ENCODE data around the gene TLE3. TPM values are rescaled to one million over a fixed set of nuclear protein-coding genes. Genes with fewer than 3 reads are reported as not detected.

Gene TLE3
- total RNA-seq, 2 experiments from 2014 or later, result 48.8 to 53.5 TPM

DNA sequence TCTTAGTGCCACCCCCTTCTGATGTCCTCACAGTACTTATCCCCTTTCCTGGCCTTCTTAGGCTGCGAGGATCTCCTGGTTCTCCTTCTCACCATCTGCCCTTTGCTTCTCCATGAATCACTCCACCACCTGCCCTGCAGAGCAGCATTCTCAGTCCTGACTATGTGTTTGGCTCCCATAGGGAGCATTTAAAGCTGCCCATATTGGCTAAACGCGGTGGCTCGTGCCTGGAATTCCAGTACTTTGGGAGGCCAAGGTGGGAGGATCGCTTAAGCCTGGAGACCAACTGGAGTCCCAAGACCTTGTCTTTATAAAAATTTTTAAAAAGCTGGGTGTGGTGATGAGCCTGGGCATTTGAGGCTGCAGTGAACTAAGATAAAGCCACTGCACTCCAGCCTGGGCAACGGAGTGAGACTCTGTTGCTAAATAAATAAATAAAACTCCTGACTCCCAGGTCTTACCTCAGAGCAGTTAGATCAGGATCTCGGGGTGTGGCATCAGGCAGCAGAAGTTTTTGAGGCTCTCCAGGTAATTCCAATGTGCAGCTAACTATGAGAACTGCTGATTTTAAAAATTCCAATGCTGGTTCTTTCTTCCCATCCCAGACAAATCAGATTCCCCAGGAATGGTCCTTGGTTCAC is 36.2 kb upstream of the TLE3 start:
- CTCF ChIA-PET, result no interaction called here
- ATAC-seq, result no peak
- Mint-ChIP-seq H3K4me3 (no peak overlapping the region), H3K27me3 (peaks cover 28% of the 10 kb centered on the region), H3K4me1 (no peaks in the 10 kb centered on the region), H3K27ac (no peak overlapping the region), H3K9me3 (ENCODE audit: low read depth) (no peaks in the 10 kb centered on the region), H3K36me3 (no peaks in the 10 kb centered on the region)
- no peak for DNase-seq

- peaks cover 27% of the 10 kb centered on the region for H3K27me3 Mint-ChIP-seq
- H3K9me3 Mint-ChIP-seq (ENCODE audit: low read depth), result no peaks in the 10 kb centered on the region
- H3K36me3 Mint-ChIP-seq, result no peaks in the 10 kb centered on the region
- ATAC-seq (no peak), DNase-seq (no peak)
- H3K4me1 Mint-ChIP-seq, result no peaks in the 10 kb centered on the region
- no peak overlapping the region for H3K27ac Mint-ChIP-seq
- CTCF ChIA-PET, result no interaction called here
- no peak overlapping the region for H3K4me3 Mint-ChIP-seq
Measured at GRCh38 chr15:70133296-70133695, 35.6 kb upstream of the TLE3 start.

GRCh38 chr15:70132571-70132970 is 34.9 kb upstream of the TLE3 start:
- Mint-ChIP-seq H3K4me1 (no peaks in the 10 kb centered on the region), H3K27ac (no peak overlapping the region), H3K9me3 (ENCODE audit: low read depth) (no peaks in the 10 kb centered on the region), H3K27me3 (peaks cover 32% of the 10 kb centered on the region), H3K36me3 (no peaks in the 10 kb centered on the region), H3K4me3 (no peak overlapping the region)
- CTCF ChIA-PET, result no interaction called here
- ATAC-seq (no peak), DNase-seq (no peak)

DNA sequence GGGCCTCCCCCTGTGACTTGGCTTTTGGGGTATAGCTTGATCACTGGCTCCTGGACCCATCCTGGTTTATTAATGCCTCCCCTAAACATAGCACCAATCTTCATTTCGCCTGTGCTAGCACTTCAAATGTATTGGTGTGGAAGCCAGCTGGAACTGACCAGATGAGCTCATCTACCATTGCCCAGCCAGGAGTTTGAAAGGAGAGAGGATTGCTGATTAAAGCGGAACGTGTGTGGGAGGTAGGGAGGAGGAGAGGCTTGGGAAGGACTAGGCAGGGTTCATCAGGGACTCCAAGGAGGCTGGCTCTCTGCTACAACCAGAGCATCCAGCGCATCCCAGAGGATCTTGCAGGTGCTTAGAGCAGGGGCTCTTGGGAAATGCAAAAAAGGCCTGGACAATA is 34.4 kb upstream of the TLE3 start:
- no peak overlapping the region for H3K4me3 Mint-ChIP-seq
- ATAC-seq, result no peak
- no peaks in the 10 kb centered on the region for H3K36me3 Mint-ChIP-seq
- DNase-seq, result no peak
- no peaks in the 10 kb centered on the region for H3K9me3 Mint-ChIP-seq (ENCODE audit: low read depth)
- CTCF ChIA-PET, result no interaction called here
- H3K27ac Mint-ChIP-seq, result no peak overlapping the region
- H3K27me3 Mint-ChIP-seq, result peaks cover 34% of the 10 kb centered on the region
- H3K4me1 Mint-ChIP-seq, result no peaks in the 10 kb centered on the region

DNA sequence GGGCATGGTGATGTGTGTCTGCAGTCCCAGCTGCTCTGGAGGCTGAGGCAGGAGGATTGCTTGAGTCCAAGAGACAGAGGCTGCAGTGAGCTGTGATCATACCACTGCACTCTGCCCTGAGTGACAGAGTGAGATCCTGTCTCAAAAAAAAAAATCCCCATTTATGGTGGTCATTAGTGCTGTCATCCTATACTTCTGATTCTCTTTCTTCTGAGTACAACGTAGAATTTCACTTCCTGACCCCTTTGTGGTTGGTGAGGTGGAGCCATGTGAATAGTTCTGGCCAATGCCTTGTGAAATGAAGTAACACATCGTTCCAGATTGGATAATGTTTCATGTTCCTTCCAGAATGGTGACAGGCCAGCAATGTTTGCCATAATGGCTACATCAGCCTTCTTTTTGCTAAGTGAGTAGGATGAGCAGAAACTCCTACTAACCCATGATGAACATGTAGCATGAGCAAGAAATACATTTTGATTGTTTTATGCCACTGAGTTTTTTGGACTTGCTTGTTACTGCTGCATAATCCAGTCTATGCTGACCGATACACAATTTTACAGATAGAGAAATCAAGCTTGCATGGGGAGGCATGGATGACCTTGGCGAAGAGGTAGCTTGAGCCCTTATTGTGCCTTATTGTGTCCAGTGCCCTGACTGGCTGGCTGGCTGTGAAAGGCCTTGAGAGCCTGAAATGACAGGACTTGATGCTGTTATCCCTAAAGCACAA is 30.9 kb upstream of the TLE3 start:
- Mint-ChIP-seq H3K36me3 (no peaks in the 10 kb centered on the region), H3K4me1 (no peaks in the 10 kb centered on the region), H3K4me3 (no peak overlapping the region), H3K27ac (no peak overlapping the region), H3K9me3 (ENCODE audit: low read depth) (no peaks in the 10 kb centered on the region), H3K27me3 (peaks cover 43% of the 10 kb centered on the region)
- DNase-seq (no peak), ATAC-seq (no peak)
- CTCF ChIA-PET, result interaction anchor here (1.8 kb wide), 1 partner anchor 38 kb away, joined by 4 read pairs; no protein-coding TSS in a partner anchor

DNA sequence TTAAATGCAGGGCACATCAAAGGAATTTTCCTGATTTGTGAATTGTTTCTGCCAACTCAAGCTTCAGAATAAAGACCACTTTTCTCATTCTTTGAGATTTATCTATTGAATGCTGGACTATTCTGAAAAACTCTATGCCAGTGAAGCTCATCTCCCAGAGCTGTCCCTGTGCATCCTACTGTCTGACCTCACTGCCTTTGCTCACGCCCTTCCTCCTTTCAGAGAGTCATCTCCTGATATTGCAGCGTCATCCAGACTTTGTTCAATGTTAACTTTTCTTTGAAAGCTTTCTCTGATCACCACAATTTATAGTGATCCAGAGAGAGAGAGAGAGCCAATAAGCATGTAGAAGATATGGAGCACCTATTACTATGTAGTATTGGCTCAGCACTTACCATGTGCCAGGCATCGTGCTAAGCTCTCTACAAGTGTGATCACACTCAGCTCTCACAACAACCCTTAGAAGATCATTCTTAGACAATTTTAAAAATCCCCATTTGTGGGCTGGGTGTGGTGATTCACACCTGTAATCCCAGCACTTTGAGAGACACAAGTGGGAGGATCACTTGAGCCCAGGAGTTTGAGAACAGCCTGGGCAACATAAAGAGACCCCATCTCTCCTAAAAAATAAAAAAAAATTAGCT is 30.2 kb upstream of the TLE3 start:
- H3K27me3 Mint-ChIP-seq, result peaks cover 38% of the 10 kb centered on the region
- DNase-seq (no peak), ATAC-seq (no peak)
- no peak overlapping the region for H3K27ac Mint-ChIP-seq
- H3K4me1 Mint-ChIP-seq, result no peaks in the 10 kb centered on the region
- CTCF ChIA-PET, result interaction anchor here (1.8 kb wide), 1 partner anchor 37 kb away, joined by 4 read pairs; no protein-coding TSS in a partner anchor
- H3K4me3 Mint-ChIP-seq, result no peak overlapping the region
- H3K9me3 Mint-ChIP-seq (ENCODE audit: low read depth), result no peaks in the 10 kb centered on the region
- H3K36me3 Mint-ChIP-seq, result no peaks in the 10 kb centered on the region

DNA sequence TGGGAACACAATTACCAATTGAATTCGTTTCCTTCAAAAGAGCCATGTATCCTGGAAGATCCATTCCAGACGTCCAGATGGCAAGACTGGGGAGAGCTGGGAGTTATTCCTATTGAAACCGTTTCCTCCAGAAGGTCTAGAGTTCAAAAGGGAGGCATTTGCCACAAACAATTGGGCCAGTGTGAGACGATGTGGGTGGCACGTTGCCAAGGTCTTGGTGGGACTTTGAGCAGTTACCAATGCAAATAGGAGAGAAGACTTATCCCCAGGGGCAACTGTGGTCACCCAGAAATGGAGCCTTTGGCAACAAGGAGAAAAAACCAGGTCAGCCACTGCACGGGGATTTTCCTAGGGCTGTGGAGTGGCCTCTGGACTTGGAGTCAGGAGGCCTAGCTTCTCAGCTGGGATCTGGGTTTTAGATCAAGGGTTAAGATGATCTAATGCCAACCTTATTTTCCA is 29.6 kb upstream of the TLE3 start:
- ATAC-seq (no peak), DNase-seq (no peak)
- H3K27ac Mint-ChIP-seq, result no peak overlapping the region
- no peaks in the 10 kb centered on the region for H3K9me3 Mint-ChIP-seq (ENCODE audit: low read depth)
- H3K4me3 Mint-ChIP-seq, result no peak overlapping the region
- H3K4me1 Mint-ChIP-seq, result no peaks in the 10 kb centered on the region
- no peaks in the 10 kb centered on the region for H3K36me3 Mint-ChIP-seq
- CTCF ChIA-PET, result no interaction called here
- H3K27me3 Mint-ChIP-seq, result peaks cover 39% of the 10 kb centered on the region

GRCh38 chr15:70126362-70126761 is 28.6 kb upstream of the TLE3 start:
- Mint-ChIP-seq H3K36me3 (no peaks in the 10 kb centered on the region), H3K27ac (no peak overlapping the region), H3K9me3 (ENCODE audit: low read depth) (no peaks in the 10 kb centered on the region), H3K27me3 (peaks cover 38% of the 10 kb centered on the region), H3K4me1 (no peaks in the 10 kb centered on the region), H3K4me3 (no peak overlapping the region)
- CTCF ChIA-PET, result no interaction called here
- no peak for ATAC-seq
- DNase-seq, result no peak

DNA sequence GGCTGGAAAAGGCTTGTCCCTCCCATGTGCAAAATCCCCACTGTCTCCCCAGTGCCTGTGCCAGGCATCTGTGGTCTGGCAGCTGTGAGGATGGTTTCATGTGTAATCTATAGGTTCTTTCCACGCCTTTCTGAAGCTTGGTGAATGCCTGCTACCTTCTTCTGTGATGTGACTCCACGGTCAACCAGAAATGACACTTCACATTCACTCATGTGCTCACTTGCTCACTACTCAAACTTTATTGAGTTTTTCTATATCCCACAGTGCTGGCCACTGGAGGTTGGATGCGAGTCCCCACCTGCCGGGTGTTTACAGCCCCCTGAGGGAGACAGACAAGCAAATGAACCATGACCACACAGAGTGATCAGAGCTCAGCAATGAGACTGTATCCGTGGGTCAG is 27.9 kb upstream of the TLE3 start:
- Mint-ChIP-seq H3K36me3 (no peaks in the 10 kb centered on the region), H3K4me1 (no peaks in the 10 kb centered on the region), H3K9me3 (ENCODE audit: low read depth) (no peaks in the 10 kb centered on the region), H3K27me3 (peaks cover 38% of the 10 kb centered on the region), H3K4me3 (no peak overlapping the region), H3K27ac (no peak overlapping the region)
- no peak for DNase-seq
- ATAC-seq, result no peak
- CTCF ChIA-PET, result no interaction called here

DNA sequence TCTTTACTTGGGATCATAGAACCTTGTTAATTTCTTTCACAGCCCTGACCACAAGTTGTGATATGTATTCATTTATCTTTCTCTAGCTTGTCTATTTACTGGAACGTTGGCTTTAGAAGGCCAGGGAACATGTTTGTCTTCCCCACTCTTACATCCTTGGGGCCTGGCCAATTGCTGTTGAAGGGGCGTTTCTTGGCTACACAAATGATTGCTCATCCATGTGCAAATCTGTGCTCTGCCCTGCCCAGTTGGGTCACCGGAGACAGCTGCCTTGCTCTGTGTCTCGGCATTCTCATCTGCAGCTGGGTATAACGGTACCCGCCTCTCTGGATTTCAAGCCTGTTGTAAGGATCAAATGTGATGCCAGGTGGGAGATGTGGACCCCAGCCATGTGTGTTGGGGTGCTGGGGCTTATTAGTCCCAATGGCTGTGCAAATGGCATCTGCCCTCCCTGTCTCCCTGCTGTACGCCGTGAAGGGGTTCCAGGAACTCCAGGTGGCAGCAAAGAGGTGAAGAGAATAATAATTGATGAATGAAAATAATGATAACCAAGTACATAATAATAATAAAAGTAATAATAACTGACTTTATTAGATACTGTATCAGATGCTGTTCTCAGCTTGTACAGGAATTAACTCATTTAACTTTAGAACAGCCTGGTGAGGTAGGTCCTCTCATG is 24.0 kb upstream of the TLE3 start:
- ATAC-seq (no peak), DNase-seq (no peak)
- Mint-ChIP-seq H3K9me3 (ENCODE audit: low read depth) (no peaks in the 10 kb centered on the region), H3K4me1 (no peaks in the 10 kb centered on the region), H3K27me3 (peaks cover 38% of the 10 kb centered on the region), H3K27ac (no peak overlapping the region), H3K4me3 (no peak overlapping the region), H3K36me3 (no peaks in the 10 kb centered on the region)
- CTCF ChIA-PET, result no interaction called here

DNA sequence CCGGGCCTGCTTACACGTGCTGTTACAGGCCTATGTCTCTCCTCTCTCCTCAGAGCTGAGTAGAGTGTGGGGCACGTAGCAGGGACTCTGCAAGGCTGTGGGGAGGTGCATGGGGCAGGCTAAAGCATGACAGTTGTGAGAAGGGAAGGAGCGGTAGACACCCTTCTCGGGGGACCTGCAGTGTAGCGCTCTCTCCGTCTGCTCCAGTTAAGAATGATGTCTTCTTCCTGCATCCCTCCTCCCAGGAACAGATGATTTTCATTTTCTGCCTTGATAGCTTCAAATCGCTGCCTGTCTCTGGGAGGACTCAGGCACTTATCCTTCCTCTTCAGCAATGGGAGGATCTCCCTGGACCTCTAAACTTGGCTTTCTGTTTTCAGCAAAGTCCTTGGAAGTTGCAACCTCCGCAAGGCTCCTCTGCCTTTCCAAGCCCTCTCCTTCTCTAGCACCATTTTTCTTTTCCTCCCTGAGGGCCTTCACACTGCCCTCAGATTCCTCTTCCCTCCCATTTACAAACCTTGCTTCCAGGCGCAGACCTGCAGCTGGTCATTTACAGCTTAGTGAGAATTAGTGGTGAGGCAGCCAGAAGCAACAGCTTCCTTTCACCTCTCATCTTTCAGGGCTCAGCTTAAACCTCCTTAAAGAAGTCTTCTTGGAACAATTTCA is 23.4 kb upstream of the TLE3 start:
- H3K27me3 Mint-ChIP-seq, result peaks cover 37% of the 10 kb centered on the region
- H3K4me3 Mint-ChIP-seq, result no peak overlapping the region
- DNase-seq, result no peak
- H3K4me1 Mint-ChIP-seq, result no peaks in the 10 kb centered on the region
- H3K9me3 Mint-ChIP-seq (ENCODE audit: low read depth), result no peaks in the 10 kb centered on the region
- H3K36me3 Mint-ChIP-seq, result no peaks in the 10 kb centered on the region
- CTCF ChIA-PET, result no interaction called here
- ATAC-seq, result no peak
- H3K27ac Mint-ChIP-seq, result no peak overlapping the region

DNA sequence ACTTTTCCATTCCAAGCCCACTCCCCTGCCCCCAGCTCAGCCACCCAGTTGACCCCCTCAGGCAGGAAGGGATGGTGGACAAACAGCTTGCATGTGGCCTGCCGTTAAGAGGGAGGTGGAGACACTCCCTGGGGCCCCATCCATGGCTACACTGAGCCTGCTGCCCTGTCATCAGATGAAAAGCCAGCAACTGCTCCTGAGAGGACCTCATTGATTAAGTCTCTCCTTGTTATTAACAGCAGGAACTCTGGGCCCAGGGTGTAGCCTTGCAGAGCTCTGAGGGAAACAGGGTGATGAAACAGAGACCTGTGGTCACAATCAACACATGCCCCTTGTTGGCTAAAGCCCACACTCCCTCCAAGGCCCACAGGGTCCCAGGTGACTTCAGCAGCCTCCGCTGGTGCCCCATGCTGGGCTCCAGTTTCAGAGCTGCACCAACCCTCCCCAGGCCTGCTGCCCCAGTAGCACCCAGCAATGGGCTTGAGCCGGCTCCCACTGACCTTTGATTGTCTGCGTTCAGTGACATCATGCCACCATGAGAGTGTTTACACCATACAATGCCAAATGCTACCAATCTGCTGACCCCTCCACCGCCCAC is 22.3 kb upstream of the TLE3 start:
- H3K27me3 Mint-ChIP-seq, result peaks cover 37% of the 10 kb centered on the region
- H3K9me3 Mint-ChIP-seq (ENCODE audit: low read depth), result no peaks in the 10 kb centered on the region
- CTCF ChIA-PET, result no interaction called here
- H3K36me3 Mint-ChIP-seq, result no peaks in the 10 kb centered on the region
- no peaks in the 10 kb centered on the region for H3K4me1 Mint-ChIP-seq
- DNase-seq (no peak), ATAC-seq (no peak)
- no peak overlapping the region for H3K27ac Mint-ChIP-seq
- no peak overlapping the region for H3K4me3 Mint-ChIP-seq

GRCh38 chr15:70118599-70118998 is 20.9 kb upstream of the TLE3 start:
- Mint-ChIP-seq H3K27ac (no peak overlapping the region), H3K36me3 (no peaks in the 10 kb centered on the region), H3K9me3 (ENCODE audit: low read depth) (no peaks in the 10 kb centered on the region), H3K27me3 (peaks cover 32% of the 10 kb centered on the region), H3K4me1 (no peaks in the 10 kb centered on the region), H3K4me3 (no peak overlapping the region)
- ATAC-seq (no peak), DNase-seq (no peak)
- CTCF ChIA-PET, result no interaction called here
